DND-41 (cell line): ENCODE measurements around the gene OTOGL.
"Not testable (repeated sequence)": the region's sequence is repeated elsewhere in the genome, so short reads cannot be mapped to it uniquely, and the experiment has no call there.

Source experiments
- ATAC-seq: fragments of 200-7000 bp; cut with Tn5 transposase; 3 replicates; pipeline ENCODE4 v1.9.1; 2021; ENCODE audit warnings: low read depth; ENCODE audit not compliant: insufficient read depth
- DNase-seq: peaks from one replicate; pipeline ENCODE4 v3.0.0-alpha.2; 2020
- H2AFZ ChIP-seq: 2 replicates; pipeline ENCODE4 v1.6.0; 2012; ENCODE audit warnings: low read depth, low read length
- H3K27ac ChIP-seq: 2 replicates; pipeline ENCODE4 v1.5.1; 2012; ENCODE audit warnings: low read length, inconsistent platforms
- H3K27me3 ChIP-seq: fragments of 200-600 bp; sonication (generic); 2 replicates; pipeline ENCODE4 v1.6.0; 2012; ENCODE audit warnings: low read length, mild to moderate bottlenecking, inconsistent platforms; ENCODE audit not compliant: insufficient read depth, poor library complexity
- H3K36me3 ChIP-seq: 2 replicates; pipeline ENCODE4 v1.5.1; 2012; ENCODE audit warnings: low read length, inconsistent platforms; ENCODE audit not compliant: insufficient read depth
- H3K4me1 ChIP-seq: 2 replicates; pipeline ENCODE4 v1.5.1; 2012; ENCODE audit warnings: mild to moderate bottlenecking, low read length; ENCODE audit not compliant: insufficient read depth
- H3K4me2 ChIP-seq: 2 replicates; pipeline ENCODE4 v1.6.0; 2012; ENCODE audit warnings: mild to moderate bottlenecking, moderate library complexity, low read length, inconsistent platforms; ENCODE audit not compliant: insufficient read depth
- H3K4me3 ChIP-seq, 2 experiments: fragments of 200-600 bp in 1 of 2; shearing (Covaris generic) in 1 of 2; 2 replicates each; pipeline ENCODE4 v1.5.1; 2012 to 2016; ENCODE audit warnings: inconsistent platforms in 2 of 2, low read length in 2 of 2, mild to moderate bottlenecking in 2 of 2, low read depth in 1 of 2, moderate library complexity in 1 of 2
- H3K79me2 ChIP-seq: 2 replicates; pipeline ENCODE4 v1.6.0; 2012; ENCODE audit warnings: low read length, inconsistent platforms; ENCODE audit not compliant: insufficient read depth
- H3K9ac ChIP-seq: 2 replicates; pipeline ENCODE4 v1.6.0; 2012; ENCODE audit warnings: low read depth, mild to moderate bottlenecking, inconsistent platforms, low read length, moderate library complexity
- H3K9me3 ChIP-seq: 2 replicates; pipeline ENCODE4 v1.5.1; 2012; ENCODE audit warnings: low read length, moderate library complexity, mild to moderate bottlenecking, inconsistent platforms; ENCODE audit not compliant: insufficient read depth, severe bottlenecking
- H4K20me1 ChIP-seq: 2 replicates; pipeline ENCODE4 v1.6.0; 2012; ENCODE audit warnings: low read length; ENCODE audit not compliant: insufficient read depth
- CTCF ChIP-seq: IDR thresholded peaks from 2 replicates; pipeline ENCODE4 v1.5.1; 2012; ENCODE audit warnings: borderline replicate concordance, low read length, moderate library complexity, mild to moderate bottlenecking; ENCODE audit not compliant: poor library complexity, severe bottlenecking; ENCODE audit errors: extremely low read depth
- EZH2 ChIP-seq: IDR thresholded peaks from 3 replicates; pipeline ENCODE4 v1.6.1; 2012; ENCODE audit warnings: borderline replicate concordance, low read depth, mild to moderate bottlenecking, moderate library complexity, low read length, inconsistent platforms; ENCODE audit not compliant: severe bottlenecking

Gene OTOGL

GRCh38 chr12:80226576-80226975 lies 127.2 kb downstream of the OTOGL start:
- ATAC-seq (no peak), DNase-seq (no peak)
- Histone ChIP-seq H3K9ac (no peak overlapping the region), H2AFZ (no peak overlapping the region), H3K36me3 (no peaks in the 10 kb centered on the region), H3K27ac (no peak overlapping the region), H4K20me1 (no peaks in the 10 kb centered on the region), H3K4me1 (no peaks in the 10 kb centered on the region), H3K4me2 (no peak overlapping the region), H3K27me3 (no peaks in the 10 kb centered on the region), H3K79me2 (no peaks in the 10 kb centered on the region), H3K4me3 (no peak overlapping the region), H3K9me3 (no peaks in the 10 kb centered on the region)
- TF ChIP-seq EZH2 (no peak), CTCF (no peak)

GRCh38 chr12:80227904-80228303 lies 128.6 kb downstream of the OTOGL start:
- H2AFZ ChIP-seq, H3K9me3 ChIP-seq, H3K9ac ChIP-seq, H3K27me3 ChIP-seq, H3K79me2 ChIP-seq, H3K4me2 ChIP-seq, ATAC-seq, H3K27ac ChIP-seq, H4K20me1 ChIP-seq, DNase-seq, H3K36me3 ChIP-seq, H3K4me1 ChIP-seq, H3K4me3 ChIP-seq: not testable (repeated sequence)

DNA sequence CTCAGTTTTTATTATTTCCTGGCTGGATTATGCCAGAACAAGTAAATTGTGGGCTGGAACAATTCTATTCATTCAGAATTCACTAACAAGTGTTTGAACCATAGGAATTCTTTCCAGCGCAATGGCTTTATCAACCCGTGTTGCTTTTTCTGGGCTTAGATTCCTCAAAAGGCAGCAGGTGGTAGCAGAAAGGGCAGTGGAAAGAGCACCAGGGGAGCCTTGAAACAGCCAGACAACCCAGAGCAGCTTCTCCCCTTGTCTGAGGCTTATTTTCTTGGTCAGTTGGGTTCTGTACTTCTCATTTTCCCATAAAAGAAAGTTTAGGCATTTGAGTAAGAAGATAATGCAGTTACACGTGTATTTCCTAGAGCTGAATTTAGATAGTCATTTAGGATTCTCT lies 130.7 kb downstream of the OTOGL start:
- no peak for TF ChIP-seq EZH2
- TF ChIP-seq CTCF, result no peak
- Histone ChIP-seq H3K79me2 (no peaks in the 10 kb centered on the region), H3K4me1 (no peaks in the 10 kb centered on the region), H3K27ac (no peak overlapping the region), H2AFZ (no peak overlapping the region), H3K4me2 (no peak overlapping the region), H3K4me3 (no peak overlapping the region), H3K9me3 (no peaks in the 10 kb centered on the region), H3K9ac (no peak overlapping the region), H3K36me3 (no peaks in the 10 kb centered on the region), H4K20me1 (no peaks in the 10 kb centered on the region), H3K27me3 (no peaks in the 10 kb centered on the region)
- ATAC-seq, result no peak
- DNase-seq, result no peak

DNA sequence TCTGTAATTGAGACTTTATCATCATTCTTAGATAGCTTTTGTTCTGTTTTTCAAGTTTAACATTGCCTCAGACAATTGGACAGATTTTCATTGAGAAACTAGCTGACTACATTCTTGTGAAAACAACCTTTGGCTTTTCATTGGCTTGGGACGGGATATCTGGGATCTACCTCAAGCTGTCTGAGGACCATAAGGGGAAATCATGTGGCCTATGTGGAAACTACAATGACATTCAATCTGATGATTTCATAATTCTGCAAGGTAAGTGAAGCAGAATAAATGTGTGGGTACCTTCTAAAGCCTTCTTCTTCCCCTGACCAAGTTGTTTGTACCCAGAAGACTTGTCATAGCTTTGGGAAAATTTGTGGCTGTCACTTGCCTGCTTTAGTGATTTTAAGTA lies 133.5 kb downstream of the OTOGL start:
- no peaks in the 10 kb centered on the region for H4K20me1 ChIP-seq
- DNase-seq (no peak), ATAC-seq (no peak)
- H3K27me3 ChIP-seq, result no peaks in the 10 kb centered on the region
- H3K79me2 ChIP-seq, result no peaks in the 10 kb centered on the region
- H3K4me1 ChIP-seq, result no peaks in the 10 kb centered on the region
- no peak overlapping the region for H2AFZ ChIP-seq
- no peak overlapping the region for H3K4me2 ChIP-seq
- H3K9me3 ChIP-seq, result no peaks in the 10 kb centered on the region
- no peaks in the 10 kb centered on the region for H3K36me3 ChIP-seq
- no peak overlapping the region for H3K27ac ChIP-seq
- H3K4me3 ChIP-seq, result no peak overlapping the region
- TF ChIP-seq EZH2 (no peak), CTCF (no peak)
- H3K9ac ChIP-seq, result no peak overlapping the region
